ENCODE results near the gene ZNF207. TPM values are rescaled to one million over a fixed set of nuclear protein-coding genes. Genes with fewer than 3 reads are reported as not detected.

Gene ZNF207
- total and polyA plus RNA-seq, 4 donors, result 51.3 to 321 (median 118) TPM

GRCh38 chr17:32388613-32389459 is 38.9 kb downstream of the ZNF207 start:
- Histone ChIP-seq H3K9ac (ENCODE audit: insufficient read depth in 1 of 2, low read length in 2 of 2) (no peak overlapping the region), H3K27ac (ENCODE audit: low read depth in 1 of 2, low read length in 1 of 2) (no peak overlapping the region), H3K9me3 (ENCODE audit: control insufficient read depth in 4 of 4, insufficient read depth in 3 of 4, low read length in 3 of 4) (no peaks in the 10 kb centered on the region), H3K36me3 (ENCODE audit: control insufficient read depth in 4 of 4, insufficient read depth in 4 of 4, low read length in 4 of 4) (peaks cover 0 to 9% (median 6%) of the 10 kb centered on the region in 4 donors), H3K27me3 (ENCODE audit: control insufficient read depth in 3 of 3, insufficient read depth in 3 of 3, low read length in 2 of 3) (no peaks in the 10 kb centered on the region), H3K4me1 (ENCODE audit: control insufficient read depth in 5 of 5, insufficient read depth in 5 of 5, low read length in 5 of 5) (peaks cover 0 to 4% (median 0%) of the 10 kb centered on the region in 5 donors), H3K4me3 (no peak overlapping the region)
- 65 to 81% methylated on average over 6 of the region's 6 CpGs for WGBS, 2 donors
- DNase-seq, result no peak
- no peak for TF ChIP-seq CTCF (IDR thresholded peaks at IDR 0.05; ENCODE audit: control extremely low read depth, extremely low read depth)
- ATAC-seq (ENCODE audit: insufficient read depth, low FRiP score), result no peak

GRCh38 chr17:32393904-32394303 is 43.9 kb downstream of the ZNF207 start:
- DNase-seq, result no peak
- ATAC-seq (ENCODE audit: insufficient read depth, low FRiP score), result no peak
- H3K9me3 ChIP-seq (ENCODE audit: control insufficient read depth in 4 of 4, insufficient read depth in 3 of 4, low read length in 3 of 4), result no peaks in the 10 kb centered on the region
- H3K36me3 ChIP-seq (ENCODE audit: control insufficient read depth in 4 of 4, insufficient read depth in 4 of 4, low read length in 4 of 4), result peaks cover 0 to 4% (median 1%) of the 10 kb centered on the region in 4 donors
- H3K27me3 ChIP-seq (ENCODE audit: control insufficient read depth in 3 of 3, insufficient read depth in 3 of 3, low read length in 2 of 3), result no peaks in the 10 kb centered on the region
- no peak overlapping the region for H3K4me3 ChIP-seq
- no peak for TF ChIP-seq CTCF (IDR thresholded peaks at IDR 0.05; ENCODE audit: control extremely low read depth, extremely low read depth)
- 91 to 94% methylated on average over 5 of the region's 5 CpGs for WGBS, 2 donors
- no peak overlapping the region for H3K27ac ChIP-seq (ENCODE audit: low read depth in 1 of 2, low read length in 1 of 2)
- H3K4me1 ChIP-seq (ENCODE audit: control insufficient read depth in 5 of 5, insufficient read depth in 5 of 5, low read length in 5 of 5), result peaks cover 0 to 4% (median 0%) of the 10 kb centered on the region in 5 donors
- H3K9ac ChIP-seq (ENCODE audit: insufficient read depth in 1 of 2, low read length in 2 of 2), result no peak overlapping the region

GRCh38 chr17:32396343-32396742 is 46.4 kb downstream of the ZNF207 start:
- H3K9me3 ChIP-seq (ENCODE audit: control insufficient read depth in 4 of 4, insufficient read depth in 3 of 4, low read length in 3 of 4), result no peaks in the 10 kb centered on the region
- H3K27ac ChIP-seq (ENCODE audit: low read depth in 1 of 2, low read length in 1 of 2), result no peak overlapping the region
- TF ChIP-seq CTCF (IDR thresholded peaks at IDR 0.05; ENCODE audit: control extremely low read depth, extremely low read depth), result no peak
- peaks cover 0 to 4% (median 0%) of the 10 kb centered on the region in 5 donors for H3K4me1 ChIP-seq (ENCODE audit: control insufficient read depth in 5 of 5, insufficient read depth in 5 of 5, low read length in 5 of 5)
- H3K27me3 ChIP-seq (ENCODE audit: control insufficient read depth in 3 of 3, insufficient read depth in 3 of 3, low read length in 2 of 3), result no peaks in the 10 kb centered on the region
- DNase-seq, result no peak
- H3K36me3 ChIP-seq (ENCODE audit: control insufficient read depth in 4 of 4, insufficient read depth in 4 of 4, low read length in 4 of 4), result peaks cover 0 to 2% (median 0%) of the 10 kb centered on the region in 4 donors
- WGBS, 2 donors, result 94 to 100% methylated on average over 5 of the region's 5 CpGs
- H3K9ac ChIP-seq (ENCODE audit: insufficient read depth in 1 of 2, low read length in 2 of 2), result no peak overlapping the region
- no peak overlapping the region for H3K4me3 ChIP-seq
- no peak for ATAC-seq (ENCODE audit: insufficient read depth, low FRiP score)

All from lung (tissue), 12 donors.